SU-DHL-6 (cell line): ENCODE data around the gene EML6.

ENCODE experiments used
- H2AFZ ChIP-seq: fragments of 200-600 bp; sonication (generic); 2 replicates; pipeline ENCODE4 v1.6.1; 2014; ENCODE audit warnings: low read depth, mild to moderate bottlenecking, moderate library complexity, mixed read lengths, antibody characterized with exemption, low read length; ENCODE audit not compliant: severe bottlenecking
- H3F3A ChIP-seq: fragments of 200-600 bp; shearing (Covaris generic); 2 replicates; pipeline ENCODE4 v1.6.0; 2016; ENCODE audit warnings: antibody characterized with exemption, mild to moderate bottlenecking; ENCODE audit not compliant: insufficient read depth
- H3K27ac ChIP-seq: fragments of 200-600 bp; sonication (generic); 2 replicates; pipeline ENCODE4 v1.5.1; 2016; ENCODE audit warnings: low read depth, mild to moderate bottlenecking, low read length, moderate library complexity, mixed read lengths
- H3K27me3 ChIP-seq: fragments of 200-600 bp; sonication (generic), shearing (Covaris generic); 2 replicates; pipeline ENCODE4 v1.6.0; 2014; ENCODE audit warnings: mild to moderate bottlenecking, low read length
- H3K36me3 ChIP-seq: fragments of 200-600 bp; sonication (generic); 2 replicates; pipeline ENCODE4 v1.6.1; 2014; ENCODE audit warnings: mild to moderate bottlenecking, low read length, mixed read lengths
- H3K4me2 ChIP-seq: fragments of 300-600, 200-600 bp; shearing (Covaris generic), sonication (generic); 2 replicates; pipeline ENCODE4 v1.6.0; 2014; ENCODE audit warnings: low read length, low read depth, mild to moderate bottlenecking; ENCODE audit not compliant: poor library complexity, severe bottlenecking
- H3K4me3 ChIP-seq: fragments of 200-600 bp; sonication (generic); 2 replicates; pipeline ENCODE4 v1.5.1; 2014; ENCODE audit warnings: antibody characterized with exemption, low read length, mild to moderate bottlenecking, mixed read lengths; ENCODE audit not compliant: insufficient read depth, poor library complexity, severe bottlenecking
- H3K79me2 ChIP-seq: fragments of 200-600 bp; sonication (generic); 2 replicates; pipeline ENCODE4 v1.6.1; 2014; ENCODE audit warnings: mild to moderate bottlenecking, low read length, moderate library complexity; ENCODE audit not compliant: insufficient read depth
- H3K9ac ChIP-seq: fragments of 200-600 bp; sonication (generic); 2 replicates; pipeline ENCODE4 v1.7.0; 2014; ENCODE audit warnings: mild to moderate bottlenecking, low read length
- H3K9me2 ChIP-seq: fragments of 200-600 bp; sonication (generic); replicated peaks from 2 replicates; pipeline ENCODE4 v1.6.1; 2014; ENCODE audit warnings: low read length; ENCODE audit not compliant: insufficient read depth
- H3K9me3 ChIP-seq: fragments of 200-600 bp; sonication (generic); 2 replicates; pipeline ENCODE4 v1.6.1; 2014; ENCODE audit warnings: low read length, mixed read lengths; ENCODE audit not compliant: insufficient read depth
- H4K20me1 ChIP-seq: fragments of 200-600 bp; sonication (generic); 2 replicates; pipeline ENCODE4 v1.6.1; 2014; ENCODE audit warnings: low read depth, mild to moderate bottlenecking, antibody characterized with exemption, low read length, moderate library complexity, mixed read lengths
- CTCF ChIP-seq: fragments of 200-600 bp; sonication (generic); IDR thresholded peaks from one replicate; pipeline ENCODE4 v1.5.1; 2017; ENCODE audit warnings: antibody characterized with exemption, mild to moderate bottlenecking, low read length, moderate library complexity; ENCODE audit not compliant: insufficient read depth, poor library complexity, severe bottlenecking
- EZH2phosphoT487 ChIP-seq: fragments of 200-600 bp; sonication (generic), shearing (Covaris generic); conservative IDR thresholded peaks from 2 replicates; pipeline ENCODE4 v1.6.1; 2018; ENCODE audit warnings: mild to moderate bottlenecking, antibody characterized with exemption, low read length, moderate library complexity, mixed read lengths

Gene EML6

GRCh38 chr2:54757500-54757899 is 34.0 kb downstream of the EML6 start:
- Histone ChIP-seq H3K27me3 (no peaks in the 10 kb centered on the region), H3F3A (peaks cover 50% of the 10 kb centered on the region), H4K20me1 (no peaks in the 10 kb centered on the region), H3K27ac (peak overlapping the region; percentile 92), H3K4me3 (peak overlapping the region; percentile 52), H3K9ac (peak overlapping the region; percentile 55), H3K9me2 (no peaks in the 10 kb centered on the region), H3K36me3 (peaks cover 5% of the 10 kb centered on the region; the same call in 1 of the 2 replicates), H3K79me2 (peaks cover 29% of the 10 kb centered on the region), H2AFZ (peak overlapping the region; percentile 57), H3K4me2 (peak overlapping the region; percentile 91), H3K9me3 (no peaks in the 10 kb centered on the region)
- TF ChIP-seq EZH2phosphoT487 (no peak), CTCF (no peak)

GRCh38 chr2:54758951-54759350 is 35.5 kb downstream of the EML6 start:
- H3K9me2 ChIP-seq, result no peaks in the 10 kb centered on the region
- no peak overlapping the region for H2AFZ ChIP-seq
- H3K79me2 ChIP-seq, result peaks cover 29% of the 10 kb centered on the region
- peak overlapping the region; percentile 92 for H3K27ac ChIP-seq
- no peaks in the 10 kb centered on the region for H3K9me3 ChIP-seq
- peak overlapping the region; percentile 91 for H3K4me2 ChIP-seq
- no peak overlapping the region for H3K9ac ChIP-seq
- no peak for TF ChIP-seq CTCF
- no peak for TF ChIP-seq EZH2phosphoT487
- H3K27me3 ChIP-seq, result no peaks in the 10 kb centered on the region
- H4K20me1 ChIP-seq, result no peaks in the 10 kb centered on the region
- peaks cover 50% of the 10 kb centered on the region for H3F3A ChIP-seq
- no peak overlapping the region for H3K4me3 ChIP-seq
- H3K36me3 ChIP-seq, result peaks cover 5% of the 10 kb centered on the region; the same call in 1 of the 2 replicates

- Histone ChIP-seq H3K27me3 (no peaks in the 10 kb centered on the region), H3K79me2 (peaks cover 29% of the 10 kb centered on the region), H3K9ac (no peak overlapping the region), H3K4me3 (no peak overlapping the region), H3K9me3 (no peaks in the 10 kb centered on the region), H3K36me3 (peaks cover 5% of the 10 kb centered on the region; the same call in 1 of the 2 replicates), H3K9me2 (no peaks in the 10 kb centered on the region), H4K20me1 (no peaks in the 10 kb centered on the region), H3F3A (peaks cover 37% of the 10 kb centered on the region), H3K4me2 (no peak overlapping the region), H3K27ac (no peak overlapping the region), H2AFZ (no peak overlapping the region)
- no peak for TF ChIP-seq EZH2phosphoT487
- TF ChIP-seq CTCF, result no peak
These were observed 36.8 kb downstream of the EML6 start for GRCh38 chr2:54760310-54760709.
